AML-193 (cell line): ENCODE results near the gene SFRP5.

ENCODE experiments used
- DNase-seq, 2 experiments: peaks; one replicate each; lab custom pipeline; 2025; lab: John Stamatoyannopoulos, UW

Gene SFRP5

GRCh38 chr10:97736902-97737769 is 34.7 kb downstream of the SFRP5 start, which contains the start of gene ZFYVE27:
TSS of gene ZFYVE27 (plus strand) at chr10:97737128. CDS start at chr10:97738478, 1,350 bp downstream.
- DNase-seq = peak; percentile 81 to 85

GRCh38 chr10:97736403-97736901 is 35.3 kb downstream of the SFRP5 start:
- no peak for DNase-seq

GRCh38 chr10:97734021-97734420 is 37.8 kb downstream of the SFRP5 start:
- DNase-seq = no peak

GRCh38 chr10:97733256-97733655 is 38.5 kb downstream of the SFRP5 start:
- DNase-seq = no peak

- DNase-seq = no peak
These were observed 39.8 kb downstream of the SFRP5 start for GRCh38 chr10:97732052-97732359.

- peak; percentile 42 to 45 for DNase-seq
These were observed 40.3 kb downstream of the SFRP5 start for GRCh38 chr10:97731346-97732051.

GRCh38 chr10:97729014-97729413 is 42.8 kb downstream of the SFRP5 start:
- DNase-seq = peak; percentile 57 to 61

GRCh38 chr10:97726636-97727178 is 45.1 kb downstream of the SFRP5 start:
- DNase-seq = peak; percentile 31 to 39

GRCh38 chr10:97724341-97724941 is 47.4 kb downstream of the SFRP5 start:
- peak; percentile 85 to 89 for DNase-seq

- DNase-seq = no peak
These were observed 48.8 kb downstream of the SFRP5 start for GRCh38 chr10:97723001-97723400.

- DNase-seq = no peak
These were observed 49.7 kb downstream of the SFRP5 start for GRCh38 chr10:97721871-97722780.

GRCh38 chr10:97719602-97720001 is 52.2 kb downstream of the SFRP5 start:
- no peak for DNase-seq

GRCh38 chr10:97718659-97719142 is 53.1 kb downstream of the SFRP5 start:
- DNase-seq = no peak

GRCh38 chr10:97718178-97718577 is 53.6 kb downstream of the SFRP5 start:
- DNase-seq = peak; percentile 55 to 61

GRCh38 chr10:97717627-97718026 is 54.2 kb downstream of the SFRP5 start:
- DNase-seq = no peak
